ENCODE results near the gene SAFB2.

Gene SAFB2

GRCh38 chr19:5607318-5608275 is 15.0 kb downstream of the SAFB2 start:
- no peak for DNase-seq (ENCODE audit: low read depth)

- DNase-seq (ENCODE audit: low read depth) = no peak
Measured at GRCh38 chr19:5605362-5605761, 17.2 kb downstream of the SAFB2 start.

GRCh38 chr19:5603626-5604025 is 18.9 kb downstream of the SAFB2 start:
- no peak for DNase-seq (ENCODE audit: low read depth)

- no peak for DNase-seq (ENCODE audit: low read depth)
Measured at GRCh38 chr19:5600797-5601196, 21.8 kb downstream of the SAFB2 start.

GRCh38 chr19:5595745-5596144 is 26.8 kb downstream of the SAFB2 start:
- no peak for DNase-seq (ENCODE audit: low read depth)

GRCh38 chr19:5595129-5595528 is 27.4 kb downstream of the SAFB2 start:
- no peak for DNase-seq (ENCODE audit: low read depth)

GRCh38 chr19:5594521-5594950 is 28.0 kb downstream of the SAFB2 start:
- no peak for DNase-seq (ENCODE audit: low read depth)

- no peak for DNase-seq (ENCODE audit: low read depth)
Measured at GRCh38 chr19:5593343-5594255, 29.0 kb downstream of the SAFB2 start.

GRCh38 chr19:5592531-5593342 is 29.8 kb downstream of the SAFB2 start:
- DNase-seq (ENCODE audit: low read depth) = no peak

GRCh38 chr19:5591476-5591875 is 31.1 kb downstream of the SAFB2 start:
- DNase-seq (ENCODE audit: low read depth) = no peak

GRCh38 chr19:5590865-5591154 is 31.8 kb downstream of the SAFB2 start:
- DNase-seq (ENCODE audit: low read depth) = no peak

- no peak for DNase-seq (ENCODE audit: low read depth)
Measured at GRCh38 chr19:5590151-5590864, 32.3 kb downstream of the SAFB2 start.

- no peak for DNase-seq (ENCODE audit: low read depth)
Measured at GRCh38 chr19:5588906-5589676, 33.5 kb downstream of the SAFB2 start.

- DNase-seq (ENCODE audit: low read depth) = no peak
Measured at GRCh38 chr19:5588441-5588840, 34.1 kb downstream of the SAFB2 start.

GRCh38 chr19:5587661-5588060 is 34.9 kb downstream of the SAFB2 start:
- DNase-seq (ENCODE audit: low read depth) = no peak

GRCh38 chr19:5587071-5587455 is 35.5 kb downstream of the SAFB2 start:
- DNase-seq (ENCODE audit: low read depth) = no peak

GRCh38 chr19:5586300-5587070 is 36.1 kb downstream of the SAFB2 start:
- no peak for DNase-seq (ENCODE audit: low read depth)

GRCh38 chr19:5585461-5586299 is 36.9 kb downstream of the SAFB2 start:
- no peak for DNase-seq (ENCODE audit: low read depth)

- DNase-seq (ENCODE audit: low read depth) = no peak
Measured at GRCh38 chr19:5580161-5580571, 42.4 kb downstream of the SAFB2 start.
